HG03460 (cell line): ENCODE measurements around the gene NAT14.

Experiments used
- ATAC-seq: cut with Tn5 transposase; IDR thresholded peaks from one replicate; pipeline ENCODE4 v1.9.1; 2021; ENCODE audit not compliant: unreplicated experiment

NAT14 gene

DNA sequence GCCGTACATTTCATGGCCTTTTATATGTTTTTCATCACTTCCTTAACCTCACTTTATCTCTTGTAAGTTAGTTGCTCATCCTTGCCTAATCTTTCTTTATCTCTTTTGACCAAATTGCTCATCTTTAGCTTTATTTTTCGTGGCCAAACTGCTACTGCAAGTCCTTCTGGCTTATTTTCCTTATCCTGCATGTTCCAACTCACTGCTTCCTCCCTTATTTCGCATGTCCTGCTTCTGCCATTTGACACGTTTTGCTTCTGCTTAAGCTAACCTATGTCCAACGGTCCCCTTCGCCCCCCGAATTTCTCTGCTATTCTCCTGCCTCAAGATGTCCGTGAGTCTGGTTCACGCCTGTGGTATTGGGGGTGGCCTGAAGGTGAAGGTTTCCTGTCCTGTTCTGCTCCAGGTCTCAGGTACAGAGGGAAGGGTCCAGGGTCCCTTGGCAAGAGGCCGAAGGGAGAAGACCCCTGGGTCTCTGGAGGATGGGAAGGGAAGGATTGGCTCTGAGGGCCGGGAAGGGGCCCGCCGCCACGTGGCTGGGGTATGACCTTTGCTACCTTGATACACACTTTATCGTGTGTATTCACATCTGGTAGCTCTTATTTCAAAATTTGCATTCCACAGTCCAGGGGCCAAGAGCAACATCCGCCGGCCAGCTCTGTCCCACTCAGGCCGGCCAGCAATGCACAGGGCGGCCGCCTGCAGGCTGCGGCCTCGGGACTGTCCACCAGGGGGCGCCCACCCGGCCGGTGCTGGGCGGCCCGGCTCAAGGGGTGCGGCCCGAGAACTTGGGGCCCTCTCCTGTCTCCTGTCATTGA is 17.5 kb upstream of the NAT14 start:
- no peak for ATAC-seq

DNA sequence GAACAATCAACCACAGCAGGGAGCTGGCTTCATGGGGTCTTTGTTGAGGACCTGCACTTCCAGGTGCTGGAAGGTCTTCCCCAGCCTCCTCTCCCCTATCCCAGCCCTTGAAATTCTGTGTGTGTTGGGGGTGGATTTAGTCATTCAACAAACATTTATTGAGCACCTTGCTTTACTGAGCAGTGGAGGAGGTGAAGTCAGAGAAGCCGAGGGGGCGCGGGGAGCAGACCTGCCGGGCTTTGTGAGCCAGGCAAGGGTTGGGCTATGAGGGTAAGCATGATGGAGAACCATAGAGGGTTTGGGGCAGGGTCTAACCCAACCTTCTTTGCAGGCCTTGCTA is 17.0 kb upstream of the NAT14 start:
- ATAC-seq = no peak

DNA sequence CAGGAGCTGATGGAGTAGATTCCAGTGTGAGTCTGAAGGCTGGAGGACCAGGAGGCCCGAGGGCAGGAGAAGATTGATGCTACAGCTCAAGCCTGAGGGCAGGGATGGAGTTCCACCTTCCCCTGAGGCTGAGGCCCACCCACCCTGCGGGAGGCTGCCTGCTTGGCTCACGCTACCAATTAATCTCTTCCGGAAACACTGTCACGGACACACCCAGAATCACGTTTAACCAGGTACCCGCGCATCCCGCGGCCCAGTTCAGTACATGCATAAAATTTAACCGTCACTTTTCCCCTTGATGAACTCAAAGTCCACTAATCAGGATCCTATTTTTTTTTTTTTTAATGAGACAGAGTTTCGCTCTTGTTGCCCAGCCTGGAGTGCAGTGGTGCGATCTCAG is 13.7 kb upstream of the NAT14 start:
- no peak for ATAC-seq

DNA sequence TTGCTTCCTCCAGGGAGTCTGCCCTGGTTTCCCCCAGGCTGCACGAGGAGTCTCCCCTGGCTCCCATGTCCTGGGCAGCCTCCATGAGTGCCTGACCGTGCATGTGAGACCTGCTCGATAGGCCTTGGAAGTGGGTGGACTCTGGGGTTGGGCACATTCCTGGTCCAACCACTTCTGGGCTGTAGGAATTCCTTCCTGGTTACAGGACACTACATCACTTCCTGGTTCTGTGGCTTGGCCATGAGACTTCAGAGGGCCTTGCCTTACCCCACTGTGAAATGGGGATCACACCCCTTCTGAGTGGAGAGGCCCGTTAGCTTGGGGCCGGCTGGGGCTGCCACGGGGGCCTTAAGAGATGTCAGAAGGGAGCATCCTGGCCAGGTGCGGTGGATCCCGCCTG is 12.5 kb upstream of the NAT14 start:
- no peak for ATAC-seq

GRCh38 chr19:55473225-55474012 is 11.6 kb upstream of the NAT14 start:
- ATAC-seq = no peak

GRCh38 chr19:55474269-55475265 is 10.4 kb upstream of the NAT14 start:
- ATAC-seq = no peak

- ATAC-seq = peak; percentile 87
These were observed 8.8 kb upstream of the NAT14 start, which contains the start of gene ZNF628 for GRCh38 chr19:55476100-55476775. Gene ZNF628, plus strand, starts transcription at chr19:55476617. Its CDS starts 3,294 bp downstream, at chr19:55479911.

DNA sequence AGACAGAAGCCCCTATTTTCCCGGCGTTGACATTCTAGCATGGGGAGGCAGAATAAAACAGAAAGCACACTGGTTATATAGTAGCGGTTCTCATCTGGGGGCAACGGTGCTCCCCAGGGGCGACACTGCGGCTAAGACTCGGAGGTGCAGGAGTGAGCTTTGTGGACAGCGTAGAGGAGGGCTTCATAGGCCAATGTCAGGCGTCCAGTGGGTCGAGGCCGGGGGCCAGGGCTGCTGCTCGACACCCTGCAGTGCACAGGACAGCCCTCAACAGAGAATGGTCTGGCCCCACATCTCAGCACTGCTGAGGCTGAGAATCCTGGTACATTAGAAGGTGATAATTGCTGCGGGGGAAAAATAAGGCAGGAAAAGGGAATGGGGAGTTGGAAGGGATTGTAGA is 7.1 kb upstream of the NAT14 start:
- no peak for ATAC-seq

DNA sequence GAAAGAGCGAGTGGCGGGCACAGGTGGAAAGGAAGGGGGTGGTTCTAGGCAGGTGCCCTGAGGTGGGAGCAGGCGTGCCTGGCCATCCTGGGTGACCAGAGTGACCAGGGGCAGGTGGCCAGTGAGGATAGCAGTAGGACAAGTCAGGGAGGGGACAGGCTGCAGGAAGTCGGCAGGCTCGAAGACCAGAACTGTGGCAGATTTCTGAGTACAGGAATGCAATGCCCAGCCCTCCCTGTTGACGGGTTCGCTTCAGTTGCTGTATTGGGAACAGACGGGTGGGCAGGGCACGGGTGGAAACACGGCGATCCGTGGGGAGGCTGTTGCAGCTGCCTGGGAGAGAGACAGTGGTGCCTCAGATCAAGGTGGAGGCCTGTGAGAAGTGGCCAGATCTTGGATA is 6.6 kb upstream of the NAT14 start:
- no peak for ATAC-seq

- no peak for ATAC-seq
These were observed 5.9 kb upstream of the NAT14 start for GRCh38 chr19:55479045-55479444.

DNA sequence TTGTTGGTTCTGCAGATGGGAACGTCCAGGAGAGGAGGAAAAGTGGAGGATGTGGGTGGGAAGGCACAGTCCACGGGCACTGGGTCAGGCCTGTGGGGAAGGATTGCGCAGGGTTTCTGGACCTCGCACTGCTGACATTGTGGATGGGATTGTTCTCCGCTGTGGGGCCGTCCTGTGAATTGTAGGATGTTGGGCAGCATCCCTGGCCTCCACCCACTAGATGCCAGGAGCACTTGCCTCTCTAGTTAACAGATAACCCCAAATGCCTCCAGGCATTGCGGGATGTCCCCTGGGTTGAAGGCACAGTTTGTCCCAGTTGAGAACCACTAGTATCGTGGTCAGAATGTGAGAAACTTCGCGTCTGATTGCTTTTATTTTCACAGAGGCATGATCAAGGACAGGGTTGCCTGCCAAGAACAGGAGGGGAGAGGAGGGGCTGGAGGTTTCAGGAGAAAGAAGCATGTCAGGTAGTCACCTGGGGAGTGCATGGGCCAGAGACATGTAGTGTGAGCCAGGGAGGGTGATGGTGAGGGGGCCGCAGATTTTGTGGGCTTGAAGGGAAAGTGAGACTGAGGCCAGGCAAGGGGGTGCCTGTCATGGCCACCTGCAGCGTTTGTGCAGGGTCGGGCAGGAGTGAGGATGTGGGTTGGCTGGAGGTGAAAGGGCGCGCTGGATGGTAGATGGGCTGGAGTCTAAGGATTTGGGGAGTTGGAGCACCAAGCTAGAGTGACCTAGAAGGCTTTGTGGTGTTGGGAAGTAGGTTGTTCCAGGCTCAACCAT is 5.3 kb upstream of the NAT14 start:
- no peak for ATAC-seq

DNA sequence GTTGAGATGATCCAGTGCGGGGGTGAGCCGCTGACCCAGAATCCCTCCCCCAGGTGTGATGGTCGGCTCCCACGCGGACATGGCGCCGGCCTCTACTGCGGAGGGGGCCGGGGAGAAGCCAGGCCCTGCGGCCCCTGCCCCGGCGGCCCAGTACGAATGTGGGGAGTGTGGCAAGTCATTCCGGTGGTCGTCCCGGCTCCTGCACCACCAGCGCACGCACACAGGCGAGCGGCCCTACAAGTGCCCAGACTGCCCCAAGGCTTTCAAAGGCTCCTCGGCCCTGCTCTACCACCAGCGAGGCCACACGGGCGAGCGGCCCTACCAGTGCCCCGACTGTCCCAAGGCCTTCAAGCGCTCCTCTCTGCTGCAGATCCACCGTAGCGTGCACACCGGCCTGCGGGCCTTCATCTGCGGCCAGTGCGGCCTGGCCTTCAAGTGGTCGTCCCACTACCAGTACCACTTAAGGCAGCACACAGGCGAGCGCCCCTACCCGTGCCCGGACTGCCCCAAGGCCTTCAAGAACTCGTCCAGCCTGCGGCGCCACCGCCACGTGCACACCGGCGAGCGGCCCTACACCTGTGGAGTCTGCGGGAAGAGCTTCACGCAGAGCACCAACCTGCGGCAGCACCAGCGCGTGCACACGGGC is 3.7 kb upstream of the NAT14 start:
- ATAC-seq = no peak

- no peak for ATAC-seq
These were observed 3.2 kb upstream of the NAT14 start for GRCh38 chr19:55481794-55482155.

DNA sequence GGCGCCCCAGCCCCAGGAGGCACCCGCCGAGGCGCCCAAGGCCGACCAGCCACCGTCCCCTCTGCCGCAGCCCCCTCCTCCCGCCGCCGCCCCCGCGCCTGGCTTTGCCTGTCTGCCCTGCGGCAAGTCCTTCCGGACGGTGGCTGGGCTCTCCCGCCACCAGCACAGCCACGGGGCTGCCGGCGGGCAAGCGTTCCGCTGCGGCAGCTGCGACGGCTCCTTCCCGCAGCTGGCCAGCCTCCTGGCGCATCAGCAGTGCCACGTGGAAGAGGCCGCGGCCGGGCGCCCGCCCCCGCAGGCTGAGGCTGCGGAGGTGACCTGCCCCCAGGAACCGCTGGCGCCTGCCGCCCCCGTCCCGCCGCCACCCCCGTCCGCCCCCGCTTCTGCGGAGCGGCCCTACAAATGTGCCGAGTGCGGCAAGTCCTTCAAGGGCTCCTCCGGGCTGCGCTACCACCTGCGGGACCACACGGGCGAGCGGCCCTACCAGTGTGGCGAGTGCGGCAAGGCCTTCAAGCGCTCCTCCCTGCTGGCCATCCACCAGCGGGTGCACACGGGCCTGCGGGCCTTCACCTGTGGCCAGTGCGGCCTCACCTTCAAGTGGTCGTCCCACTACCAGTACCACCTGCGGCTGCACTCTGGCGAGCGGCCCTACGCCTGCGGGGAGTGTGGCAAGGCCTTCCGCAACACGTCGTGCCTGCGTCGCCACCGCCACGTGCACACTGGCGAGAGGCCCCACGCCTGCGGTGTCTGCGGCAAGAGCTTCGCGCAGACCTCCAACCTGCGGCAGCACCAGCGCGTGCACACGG is 2.6 kb upstream of the NAT14 start:
- no peak for ATAC-seq

GRCh38 chr19:55482967-55483705 is 1.9 kb upstream of the NAT14 start:
- ATAC-seq = no peak

DNA sequence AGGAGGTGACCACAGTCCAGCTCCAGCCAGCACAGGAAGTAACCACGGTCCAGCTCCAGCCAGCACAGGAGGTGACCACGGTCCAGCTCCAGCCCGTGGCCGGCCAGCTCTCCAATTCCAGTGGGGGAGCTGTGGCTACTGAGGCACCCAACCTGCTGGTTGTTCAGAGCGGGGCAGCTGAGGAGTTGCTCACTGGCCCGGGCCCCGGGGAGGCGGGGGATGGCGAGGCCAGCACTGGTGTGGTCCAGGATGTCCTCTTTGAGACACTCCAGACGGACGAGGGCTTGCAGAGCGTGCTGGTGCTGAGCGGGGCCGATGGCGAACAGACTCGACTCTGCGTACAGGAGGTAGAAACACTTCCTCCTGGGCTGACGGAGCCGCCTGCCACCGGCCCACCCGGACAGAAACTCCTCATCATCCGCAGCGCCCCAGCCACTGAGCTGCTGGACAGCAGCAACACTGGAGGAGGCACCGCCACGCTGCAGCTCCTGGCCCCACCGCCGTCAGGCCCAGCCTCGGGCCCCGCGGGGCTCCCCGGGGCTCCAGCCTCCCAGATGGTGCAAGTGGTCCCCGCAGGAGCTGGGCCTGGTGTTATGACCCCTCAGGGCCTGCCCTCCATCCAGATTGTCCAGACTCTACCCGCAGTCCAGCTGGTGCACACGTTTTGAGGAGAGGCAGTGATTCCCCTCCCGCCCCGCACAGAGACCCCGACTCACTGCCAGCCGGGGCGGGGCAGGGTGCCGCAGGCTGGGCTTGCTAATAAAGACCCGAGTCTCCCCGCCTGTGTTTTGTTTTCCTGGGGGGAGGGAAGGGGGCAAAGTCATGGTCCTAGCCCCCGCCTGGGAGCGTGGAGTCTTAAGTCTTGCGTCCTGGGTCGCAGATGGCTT is 1.0 kb upstream of the NAT14 start:
- no peak for ATAC-seq

DNA sequence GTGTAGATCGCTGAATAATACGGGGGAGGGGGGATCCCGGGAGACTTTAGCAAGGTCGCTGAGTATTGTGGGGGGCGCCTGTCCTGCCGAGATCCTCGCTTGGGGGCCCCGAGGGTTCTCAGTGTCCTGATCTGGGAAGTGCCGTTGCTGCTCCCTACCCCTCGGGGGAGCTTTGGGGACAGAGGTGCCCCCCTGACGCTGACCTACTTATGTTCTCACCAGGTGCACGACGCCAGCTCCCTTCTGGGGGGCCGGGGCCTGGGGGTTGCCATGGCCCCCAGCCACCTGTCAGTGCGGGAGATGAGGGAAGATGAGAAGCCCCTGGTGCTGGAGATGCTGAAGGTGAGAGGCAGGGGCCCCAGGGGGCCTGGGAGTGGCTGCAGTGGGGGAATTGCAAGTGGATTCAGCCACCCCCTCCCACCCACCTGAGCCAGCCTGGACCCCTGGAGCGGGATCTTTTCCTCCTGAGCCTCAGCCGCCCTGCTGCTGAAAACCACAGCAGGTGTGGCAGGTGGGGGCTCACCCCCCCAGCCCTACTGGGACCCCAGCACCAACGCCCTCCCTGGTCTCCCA is 537 bp downstream of the NAT14 start:
- no peak for ATAC-seq
